ENCODE results near the gene JADE2.

The JADE2 gene

GRCh38 chr5:134517553-134517952, 7.9 kb upstream of the JADE2 start:
- no peak for TF ChIP-seq CTCF (IDR thresholded peaks at IDR 0.05; ENCODE audit: borderline replicate concordance, control extremely low read depth, extremely low read depth, insufficient read depth, missing control alignments)
- DNase-seq (ENCODE audit: low spot score) = no peak
- in situ Hi-C loops (cut with MboI; ENCODE audit: low sequenced_read_pairs, unreplicated experiment) = no loop called here

GRCh38 chr5:134519989-134520388, 5.5 kb upstream of the JADE2 start:
- TF ChIP-seq CTCF (IDR thresholded peaks at IDR 0.05; ENCODE audit: borderline replicate concordance, control extremely low read depth, extremely low read depth, insufficient read depth, missing control alignments) = no peak
- in situ Hi-C loops (cut with MboI; ENCODE audit: low sequenced_read_pairs, unreplicated experiment) = no loop called here
- no peak for DNase-seq (ENCODE audit: low spot score)

- DNase-seq (ENCODE audit: low spot score) = no peak
- in situ Hi-C loops (cut with MboI; ENCODE audit: low sequenced_read_pairs, unreplicated experiment) = no loop called here
Observed at GRCh38 chr5:134521841-134522240, 3.6 kb upstream of the JADE2 start.

GRCh38 chr5:134523543-134524271, 1.8 kb upstream of the JADE2 start:
- no peak for DNase-seq (ENCODE audit: low spot score)
- in situ Hi-C loops (cut with MboI; ENCODE audit: low sequenced_read_pairs, unreplicated experiment) = no loop called here
- TF ChIP-seq CTCF (IDR thresholded peaks at IDR 0.05; ENCODE audit: borderline replicate concordance, control extremely low read depth, extremely low read depth, insufficient read depth, missing control alignments) = no peak

More at GRCh38 chr5:134521841-134522240, 3.6 kb upstream of the JADE2 start:
- no peak for TF ChIP-seq CTCF (IDR thresholded peaks at IDR 0.05; ENCODE audit: borderline replicate concordance, control extremely low read depth, extremely low read depth, insufficient read depth, missing control alignments)

GRCh38 chr5:134524272-134524825, 1.1 kb upstream of the JADE2 start:
- no peak for TF ChIP-seq CTCF (IDR thresholded peaks at IDR 0.05; ENCODE audit: borderline replicate concordance, control extremely low read depth, extremely low read depth, insufficient read depth, missing control alignments)
- DNase-seq (ENCODE audit: low spot score) = peak; percentile 78
- in situ Hi-C loops (cut with MboI; ENCODE audit: low sequenced_read_pairs, unreplicated experiment) = no loop called here

- peak; percentile 68 for DNase-seq (ENCODE audit: low spot score)
- in situ Hi-C loops (cut with MboI; ENCODE audit: low sequenced_read_pairs, unreplicated experiment) = loop anchor here (5.0 kb wide), 1 partner anchor 51 kb away; no protein-coding TSS in a partner anchor
- TF ChIP-seq CTCF (IDR thresholded peaks at IDR 0.05; ENCODE audit: borderline replicate concordance, control extremely low read depth, extremely low read depth, insufficient read depth, missing control alignments) = peak; percentile 6
Observed at GRCh38 chr5:134525683-134526482, 413 bp downstream of the JADE2 start.
